ENCODE results near the gene STARD3NL.

- TF ChIP-seq CTCF (IDR thresholded peaks at IDR 0.05) (no peak), POLR2A (IDR thresholded peaks at IDR 0.05) (no peak)
These were observed 29.8 kb downstream of the STARD3NL start for GRCh38 chr7:38207843-38208242.
